ENCODE results near the gene UBQLN4.
"Not testable (repeated sequence)": the region's sequence is repeated elsewhere in the genome, so short reads cannot be mapped to it uniquely, and the experiment has no call there.

UBQLN4 gene

DNA sequence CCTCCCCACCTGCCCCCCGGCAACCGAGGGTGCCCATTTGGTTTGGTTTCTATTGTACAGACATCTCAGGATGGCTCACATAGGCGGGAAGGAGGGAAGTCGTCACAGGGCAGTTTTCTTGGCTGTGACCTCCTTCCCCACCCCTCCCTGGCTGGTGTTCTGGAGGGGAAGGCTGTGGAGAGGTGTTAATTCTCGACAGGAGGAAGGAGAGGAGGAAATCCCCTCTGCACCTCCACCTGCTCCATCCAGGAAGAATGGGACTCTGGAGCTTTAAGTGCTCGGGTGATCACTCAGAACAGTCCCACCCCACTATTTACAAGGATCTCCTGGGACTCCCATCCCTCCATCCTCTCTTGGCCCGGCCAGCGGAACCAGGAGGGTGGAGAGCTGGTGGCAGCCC, 21.1 kb upstream of the UBQLN4 start:
- DNase-seq (ENCODE audit: extremely low spot score) = no peak
- CTCF ChIA-PET = interaction anchor here (1.0 to 1.9 kb wide), 3 partner anchors 8 to 96 kb away, joined by 3 to 10 read pairs (median 4); no protein-coding TSS in a partner anchor

DNA sequence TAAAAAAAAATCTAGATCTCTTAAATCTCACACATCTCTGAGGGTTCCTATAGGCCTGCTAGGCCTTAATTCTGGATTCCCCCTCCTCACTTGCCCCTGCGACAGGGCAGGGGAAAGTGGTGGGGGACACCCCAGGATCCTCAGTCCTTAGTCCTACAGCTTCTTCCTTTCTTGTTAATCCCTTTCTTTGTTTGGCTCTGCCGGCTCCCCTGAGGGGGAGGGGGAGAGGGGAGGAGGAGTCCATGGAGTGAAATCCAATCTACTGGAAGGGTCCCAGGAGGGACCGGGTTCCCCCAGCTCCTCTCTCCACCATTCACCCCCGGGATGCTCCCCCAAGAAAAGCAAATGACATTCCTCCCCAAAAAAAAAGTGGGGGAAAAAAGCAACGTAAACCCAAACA, 20.1 kb upstream of the UBQLN4 start:
- POLR2A ChIA-PET = interaction anchor here (1.2 to 1.3 kb wide), 4 partner anchors 20 to 214 kb away, joined by 3 to 4 read pairs (median 3); partner anchors contain the start of genes KHDC4, SYT11 and UBQLN4
- CTCF ChIA-PET = interaction anchor here (0.7 to 1.2 kb wide), 3 partner anchors 56 to 77 kb away, joined by 3 read pairs; no protein-coding TSS in a partner anchor
- TF ChIP-seq L3MBTL2 (conservative IDR thresholded peaks at IDR 0.05) = no peak
- no peak for DNase-seq (ENCODE audit: extremely low spot score)

More for the DNA sequence above, 21.1 kb upstream of the UBQLN4 start:
- POLR2A ChIA-PET = no interaction called here
- no peak for TF ChIP-seq TARDBP (IDR thresholded peaks at IDR 0.05)
- TF ChIP-seq FOXM1 (IDR thresholded peaks at IDR 0.05; ENCODE audit: borderline replicate concordance) = no peak
- no peak for TF ChIP-seq SP1 (IDR thresholded peaks at IDR 0.05)
- no peak for TF ChIP-seq SUZ12 (IDR thresholded peaks at IDR 0.05)
- TF ChIP-seq L3MBTL2 (conservative IDR thresholded peaks at IDR 0.05) = no peak
- TF ChIP-seq ARNT (IDR thresholded peaks at IDR 0.05) = no peak
- no peak for TF ChIP-seq FOXA1 (IDR thresholded peaks at IDR 0.05)
- TF ChIP-seq CTBP1 (IDR thresholded peaks at IDR 0.05; ENCODE audit: borderline replicate concordance) = no peak
- TF ChIP-seq BHLHE40 (IDR thresholded peaks at IDR 0.05; ENCODE audit: borderline replicate concordance) = no peak
- no peak for TF ChIP-seq ZNF384 (IDR thresholded peaks at IDR 0.05)

DNA sequence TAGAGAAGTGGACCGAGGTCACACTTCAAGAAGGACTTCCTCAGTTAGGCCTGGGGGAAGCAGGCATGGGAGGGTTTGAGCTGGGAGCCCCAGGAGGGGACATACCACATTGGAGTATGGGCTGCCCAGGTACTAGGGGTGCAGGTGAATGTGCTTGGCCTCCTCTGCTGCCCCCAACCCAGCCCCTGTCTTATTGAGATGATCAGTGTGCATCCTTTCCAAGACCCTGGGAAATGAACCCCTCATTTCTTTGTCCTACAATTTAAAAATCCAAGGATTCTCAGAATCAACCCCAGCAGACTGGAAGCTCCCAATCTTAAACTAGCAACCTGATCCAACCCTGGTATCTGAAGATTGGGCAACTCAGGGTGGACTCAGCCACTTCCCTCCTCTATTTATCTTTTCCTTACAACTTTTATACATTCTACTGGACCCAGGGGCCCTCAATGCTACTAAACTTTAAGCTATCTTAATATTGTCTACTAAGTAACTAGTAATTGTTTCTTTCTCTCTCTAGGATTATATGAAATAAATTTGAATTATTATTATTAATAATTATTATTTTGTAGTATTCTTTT, 19.6 kb upstream of the UBQLN4 start:
- TF ChIP-seq, protein P1, sequence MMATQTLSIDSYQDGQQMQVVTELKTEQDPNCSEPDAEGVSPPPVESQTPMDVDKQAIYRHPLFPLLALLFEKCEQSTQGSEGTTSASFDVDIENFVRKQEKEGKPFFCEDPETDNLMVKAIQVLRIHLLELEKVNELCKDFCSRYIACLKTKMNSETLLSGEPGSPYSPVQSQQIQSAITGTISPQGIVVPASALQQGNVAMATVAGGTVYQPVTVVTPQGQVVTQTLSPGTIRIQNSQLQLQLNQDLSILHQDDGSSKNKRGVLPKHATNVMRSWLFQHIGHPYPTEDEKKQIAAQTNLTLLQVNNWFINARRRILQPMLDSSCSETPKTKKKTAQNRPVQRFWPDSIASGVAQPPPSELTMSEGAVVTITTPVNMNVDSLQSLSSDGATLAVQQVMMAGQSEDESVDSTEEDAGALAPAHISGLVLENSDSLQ (IDR thresholded peaks at IDR 0.05) = no peak
- TF ChIP-seq FOXM1 (IDR thresholded peaks at IDR 0.05; ENCODE audit: borderline replicate concordance) (no peak), HDGF (IDR thresholded peaks at IDR 0.05; ENCODE audit: borderline replicate concordance) (no peak), FOXK2 (IDR thresholded peaks at IDR 0.05) (no peak), SUZ12 (IDR thresholded peaks at IDR 0.05) (no peak), NFRKB (IDR thresholded peaks at IDR 0.05) (no peak), LEF1 (IDR thresholded peaks at IDR 0.05; ENCODE audit: borderline replicate concordance) (no peak)
- DNase-seq (ENCODE audit: extremely low spot score) = no peak
- ChIA-PET CTCF (interaction anchor here (0.6 to 1.2 kb wide), 4 partner anchors 57 to 288 kb away, joined by 3 to 4 read pairs (median 3); no protein-coding TSS in a partner anchor), POLR2A (interaction anchor here (1.2 to 1.3 kb wide), 4 partner anchors 20 to 214 kb away, joined by 3 to 4 read pairs (median 3); partner anchors contain the start of genes KHDC4, SYT11 and UBQLN4)

DNA sequence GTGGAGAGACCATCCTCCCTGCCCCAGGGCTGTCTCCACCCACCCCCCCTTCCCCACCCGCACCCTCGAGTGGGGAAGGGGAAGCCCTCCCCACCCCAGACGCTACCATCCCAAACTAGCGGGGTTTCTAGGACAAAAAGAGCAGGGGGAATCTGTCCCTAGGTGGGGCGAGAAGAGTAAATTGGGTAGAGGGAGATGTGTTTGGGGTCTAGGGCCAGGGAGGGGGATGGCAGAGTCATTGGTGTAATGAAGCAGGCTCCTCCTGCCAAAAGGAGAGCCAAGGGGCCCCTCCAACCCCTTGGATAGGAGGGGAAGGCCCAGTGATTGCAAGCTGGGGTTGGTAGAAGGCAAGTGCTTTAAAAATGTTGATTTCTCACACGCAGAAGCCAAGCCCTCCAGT, 18.7 kb upstream of the UBQLN4 start:
- no peak for TF ChIP-seq SUZ12 (IDR thresholded peaks at IDR 0.05)
- no peak for TF ChIP-seq LEF1 (IDR thresholded peaks at IDR 0.05; ENCODE audit: borderline replicate concordance)
- no peak for TF ChIP-seq SP1 (IDR thresholded peaks at IDR 0.05)
- no peak for TF ChIP-seq HDGF (IDR thresholded peaks at IDR 0.05; ENCODE audit: borderline replicate concordance)
- CTCF ChIA-PET = no interaction called here
- DNase-seq (ENCODE audit: extremely low spot score) = no peak
- POLR2A ChIA-PET = no interaction called here

DNA sequence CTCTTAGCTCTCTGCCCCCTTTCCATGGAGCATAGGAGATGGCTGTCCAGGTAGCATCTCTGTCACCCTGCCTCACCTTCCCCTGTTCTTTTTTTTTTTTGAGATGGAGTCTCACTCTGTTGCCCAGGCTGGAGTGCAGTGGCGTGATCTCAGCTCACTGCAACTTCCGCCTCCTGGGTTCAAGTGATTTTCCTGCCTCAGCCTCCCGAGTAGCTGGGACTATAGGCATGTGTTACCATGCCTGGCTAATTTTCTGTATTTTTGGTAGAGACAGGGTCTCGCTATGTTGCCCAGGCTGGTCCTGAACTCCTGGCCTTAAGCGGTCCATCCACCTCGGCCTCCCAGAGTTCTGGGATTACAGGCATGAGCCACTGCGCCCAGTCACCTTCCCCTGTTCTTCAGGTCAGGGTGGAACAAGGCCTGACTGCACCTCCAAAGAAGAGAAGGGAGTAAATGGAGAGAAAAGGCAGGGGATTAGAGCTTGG, 17.8 kb upstream of the UBQLN4 start:
- POLR2A ChIA-PET; DNase-seq (ENCODE audit: extremely low spot score); CTCF ChIA-PET: not testable (repeated sequence)

DNA sequence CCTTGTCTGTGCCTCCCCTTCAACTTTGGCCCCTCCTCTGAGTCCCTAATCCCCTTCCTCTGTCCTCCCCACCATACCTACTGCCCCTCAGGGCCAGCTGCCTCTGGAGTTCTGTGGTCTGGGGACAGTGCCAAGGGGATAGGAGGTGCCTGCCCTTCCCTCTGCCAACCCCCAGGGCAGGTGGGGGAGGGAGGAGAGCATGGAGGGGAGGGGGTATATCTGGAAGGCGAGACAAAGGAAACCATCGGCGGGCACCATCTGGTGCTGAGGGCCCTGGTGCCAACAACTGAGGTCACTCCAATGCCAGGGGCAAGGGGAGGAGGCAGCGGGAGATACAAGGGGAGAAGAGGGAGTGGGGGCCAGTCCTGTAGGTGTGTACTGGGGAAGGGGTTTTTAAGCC, 16.9 kb upstream of the UBQLN4 start:
- no peak for DNase-seq (ENCODE audit: extremely low spot score)
- CTCF ChIA-PET = no interaction called here
- POLR2A ChIA-PET = no interaction called here
- TF ChIP-seq, protein P1 (IDR thresholded peaks at IDR 0.05) = no peak
- TF ChIP-seq SUZ12 (IDR thresholded peaks at IDR 0.05) (no peak), FOXA1 (IDR thresholded peaks at IDR 0.05) (no peak), HDGF (IDR thresholded peaks at IDR 0.05; ENCODE audit: borderline replicate concordance) (no peak), BHLHE40 (IDR thresholded peaks at IDR 0.05; ENCODE audit: borderline replicate concordance) (no peak), FOXM1 (IDR thresholded peaks at IDR 0.05; ENCODE audit: borderline replicate concordance) (no peak), ELF4 (IDR thresholded peaks at IDR 0.05) (no peak), SP1 (IDR thresholded peaks at IDR 0.05) (no peak), FOXK2 (IDR thresholded peaks at IDR 0.05) (no peak), CTBP1 (IDR thresholded peaks at IDR 0.05; ENCODE audit: borderline replicate concordance) (no peak), TARDBP (IDR thresholded peaks at IDR 0.05) (no peak), LEF1 (IDR thresholded peaks at IDR 0.05; ENCODE audit: borderline replicate concordance) (no peak), NFRKB (IDR thresholded peaks at IDR 0.05) (no peak), ZNF384 (IDR thresholded peaks at IDR 0.05) (no peak), ARNT (IDR thresholded peaks at IDR 0.05) (no peak), L3MBTL2 (conservative IDR thresholded peaks at IDR 0.05) (no peak)

DNA sequence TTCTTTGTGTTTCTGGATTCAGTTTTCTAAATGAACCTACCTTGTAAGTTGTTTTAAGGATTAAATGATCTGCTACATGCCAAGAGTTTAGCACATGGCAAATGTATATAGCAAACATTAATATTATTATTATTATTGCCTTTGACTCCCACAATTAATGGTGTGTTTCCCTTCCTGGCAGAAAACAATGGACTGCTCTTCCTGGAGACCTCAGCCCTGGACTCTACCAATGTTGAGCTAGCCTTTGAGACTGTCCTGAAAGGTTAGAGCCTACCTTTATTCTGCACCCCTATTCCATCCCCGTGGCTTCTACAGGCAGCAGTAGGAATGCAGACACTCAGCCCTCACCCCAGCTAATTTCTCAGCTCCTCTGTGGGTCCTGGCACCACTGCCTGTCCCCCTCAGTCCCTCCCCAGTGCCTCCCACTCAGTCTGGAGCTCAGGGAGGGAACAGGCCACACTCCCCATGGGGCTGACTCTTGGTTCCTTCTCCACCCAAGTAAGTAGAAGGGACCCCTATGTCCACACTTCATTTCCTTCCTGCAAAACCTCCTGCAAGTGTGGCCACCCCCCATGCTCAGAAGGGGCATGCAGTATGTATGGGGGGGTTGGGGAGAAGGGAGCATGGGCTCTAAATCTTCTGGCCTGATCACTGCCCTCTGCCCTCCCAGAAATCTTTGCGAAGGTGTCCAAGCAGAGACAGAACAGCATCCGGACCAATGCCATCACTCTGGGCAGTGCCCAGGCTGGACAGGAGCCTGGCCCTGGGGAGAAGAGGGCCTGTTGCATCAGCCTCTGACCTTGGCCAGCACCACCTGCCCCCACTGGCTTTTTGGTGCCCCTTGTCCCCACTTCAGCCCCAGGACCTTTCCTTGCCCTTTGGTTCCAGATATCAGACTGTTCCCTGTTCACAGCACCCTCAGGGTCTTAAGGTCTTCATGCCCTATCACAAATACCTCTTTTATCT, 16.2 kb upstream of the UBQLN4 start:
- DNase-seq (ENCODE audit: extremely low spot score) = no peak
- CTCF ChIA-PET = no interaction called here
- POLR2A ChIA-PET = no interaction called here
- TF ChIP-seq ELF4 (IDR thresholded peaks at IDR 0.05) (no peak), ARNT (IDR thresholded peaks at IDR 0.05) (no peak), ZNF384 (IDR thresholded peaks at IDR 0.05) (no peak), CTBP1 (IDR thresholded peaks at IDR 0.05; ENCODE audit: borderline replicate concordance) (no peak), SUZ12 (IDR thresholded peaks at IDR 0.05) (no peak), SP1 (IDR thresholded peaks at IDR 0.05) (no peak), TARDBP (IDR thresholded peaks at IDR 0.05) (no peak), LEF1 (IDR thresholded peaks at IDR 0.05; ENCODE audit: borderline replicate concordance) (no peak)
- TF ChIP-seq, protein P1 (IDR thresholded peaks at IDR 0.05) = no peak
